Thoracic aorta (tissue), 2 donors: ENCODE data around the gene NOX3. TPM values are rescaled to one million over a fixed set of nuclear protein-coding genes. Genes with fewer than 3 reads are reported as not detected.

Experiments used
- ATAC-seq: fragments of 150-250 bp; one replicate; pipeline ENCODE4 v1.8.0; 2017; ENCODE audit warnings: low read depth; ENCODE audit not compliant: insufficient number of reproducible peaks, low FRiP score
- DNase-seq: peaks from one replicate; pipeline ENCODE4 v3.0.0-alpha.2; 2020; ENCODE audit warnings: low spot score
- H3K27ac ChIP-seq, 2 donors: fragments of 200-600 bp; sonication (generic); 1 replicate in 1 of 2; 2 replicates in 1 of 2; pipeline ENCODE4 v1.5.1; 2016; ENCODE audit warnings: mild to moderate bottlenecking in 2 of 2, moderate library complexity in 2 of 2
- H3K27me3 ChIP-seq: fragments of 200-600 bp; sonication (generic); replicated peaks from 2 replicates; pipeline ENCODE4 v1.6.0; 2016; ENCODE audit warnings: mild to moderate bottlenecking; ENCODE audit not compliant: insufficient read depth
- H3K36me3 ChIP-seq: fragments of 200-600 bp; sonication (generic); one replicate; pipeline ENCODE4 v1.5.1; 2016
- H3K4me1 ChIP-seq, 2 donors: fragments of 200-600 bp; sonication (generic); 1 replicate in 1 of 2; 2 replicates in 1 of 2; pipeline versions ENCODE4 v1.5.1 to v1.6.0; 2016; ENCODE audit warnings: low read depth in 2 of 2, mild to moderate bottlenecking in 1 of 2; ENCODE audit not compliant: control insufficient read depth in 1 of 2
- H3K4me3 ChIP-seq: fragments of 200-600 bp; sonication (generic); 2 replicates; pipeline ENCODE4 v1.5.1; 2016; ENCODE audit warnings: mild to moderate bottlenecking
- H3K9me3 ChIP-seq: fragments of 200-600 bp; sonication (generic); 2 replicates; pipeline ENCODE4 v1.5.1; 2016
- CTCF ChIP-seq: fragments of 200-600 bp; sonication (generic); IDR thresholded peaks from one replicate; pipeline ENCODE4 v1.5.1; 2019; ENCODE audit warnings: antibody characterized with exemption
- total RNA-seq, 2 donors: library from RNA; depleted of rRNA; stranded (reverse); fragments of >200 nt; gene quantifications; one replicate each; pipeline versions ENCODE4 v1.1.0 to v1.2.3, GENCODE V29; 2016

The NOX3 gene
- total RNA-seq, 2 donors from 2014 or later = not detected

DNA sequence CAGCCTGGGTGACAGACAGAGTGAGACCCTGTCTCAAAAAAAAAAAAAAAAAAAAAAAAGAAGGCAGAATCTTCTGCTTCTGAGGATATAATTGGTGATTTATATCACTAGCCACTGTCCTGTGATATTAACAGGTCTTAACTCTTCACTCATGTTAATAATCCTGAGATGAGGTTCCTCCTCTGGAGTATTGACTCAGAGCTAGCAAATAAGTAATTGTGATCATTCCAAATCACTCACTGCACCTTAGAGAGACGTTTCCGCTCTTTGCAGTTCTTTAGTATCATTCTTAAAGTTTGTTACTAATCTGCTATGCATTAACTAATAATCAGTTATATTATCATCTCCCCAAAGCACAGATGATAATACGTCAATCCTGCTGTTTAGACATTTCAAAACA lies 41.6 kb upstream of the NOX3 start:
- no peak for DNase-seq

DNA sequence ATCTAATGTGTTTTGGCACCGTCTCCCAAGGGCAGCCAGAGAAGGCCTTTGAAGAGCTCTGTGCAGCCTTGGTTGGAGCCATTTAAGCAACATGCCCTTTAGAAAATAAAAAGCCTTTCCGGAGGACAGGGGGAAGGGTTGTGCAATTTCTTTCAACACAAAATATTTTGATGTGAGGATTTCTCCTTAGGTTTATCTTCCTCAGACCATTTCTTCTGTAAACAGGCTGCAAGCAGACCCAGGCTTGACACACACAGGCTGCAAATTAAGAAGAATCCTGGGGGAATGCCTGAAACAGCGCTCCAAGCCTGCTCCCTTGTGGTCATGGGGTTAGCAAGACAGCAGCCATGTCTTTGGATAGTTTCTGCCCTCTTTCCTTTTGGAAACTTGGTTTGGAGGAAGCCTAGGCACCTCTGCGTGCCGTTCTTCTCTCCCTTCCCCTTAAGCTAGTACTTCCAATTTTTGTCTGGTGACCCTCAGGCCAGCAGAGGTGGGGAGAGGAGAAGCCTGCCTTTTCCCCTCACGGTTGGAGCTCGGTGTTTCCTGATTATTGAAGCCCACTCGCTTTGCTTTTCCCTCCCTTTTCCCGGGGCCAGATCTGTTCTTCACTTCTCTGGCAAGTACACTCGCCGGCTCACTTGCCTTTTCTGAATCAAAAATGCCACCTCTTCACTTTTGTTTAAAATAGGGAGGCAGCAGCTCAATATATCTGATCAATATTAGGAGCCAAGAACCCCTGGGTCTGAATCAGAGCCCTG lies 39.6 kb upstream of the NOX3 start:
- no peaks in the 10 kb centered on the region for H3K9me3 ChIP-seq
- H3K27me3 ChIP-seq = no peaks in the 10 kb centered on the region
- ATAC-seq (no peak), DNase-seq (no peak)
- TF ChIP-seq CTCF = no peak
- peaks cover 19 to 29% of the 10 kb centered on the region in 2 donors for H3K4me1 ChIP-seq
- H3K4me3 ChIP-seq = no peak overlapping the region
- peak overlapping the region; percentile 83 to 85 for H3K27ac ChIP-seq
- no peaks in the 10 kb centered on the region for H3K36me3 ChIP-seq

More for the DNA sequence above, 41.6 kb upstream of the NOX3 start:
- no peaks in the 10 kb centered on the region for H3K36me3 ChIP-seq
- no peaks in the 10 kb centered on the region for H3K27me3 ChIP-seq
- TF ChIP-seq CTCF = no peak
- H3K4me3 ChIP-seq = no peak overlapping the region
- H3K4me1 ChIP-seq = peaks cover 19 to 29% of the 10 kb centered on the region in 2 donors
- H3K27ac ChIP-seq = no peak overlapping the region
- ATAC-seq = no peak
- H3K9me3 ChIP-seq = no peaks in the 10 kb centered on the region

GRCh38 chr6:155493694-155494143 lies 38.1 kb upstream of the NOX3 start:
- Histone ChIP-seq H3K27ac (peak overlapping the region; percentile 83 to 85), H3K27me3 (no peaks in the 10 kb centered on the region), H3K9me3 (no peaks in the 10 kb centered on the region), H3K4me1 (peaks cover 19 to 29% of the 10 kb centered on the region in 2 donors), H3K4me3 (no peak overlapping the region), H3K36me3 (no peaks in the 10 kb centered on the region)
- DNase-seq = peak; percentile 42
- ATAC-seq = peak; percentile 94
- TF ChIP-seq CTCF = no peak

GRCh38 chr6:155493026-155493693 lies 37.5 kb upstream of the NOX3 start:
- Histone ChIP-seq H3K27ac (peak overlapping the region; percentile 79 to 85), H3K36me3 (no peaks in the 10 kb centered on the region), H3K9me3 (no peaks in the 10 kb centered on the region), H3K4me3 (no peak overlapping the region), H3K4me1 (peaks cover 19 to 29% of the 10 kb centered on the region in 2 donors), H3K27me3 (no peaks in the 10 kb centered on the region)
- no peak for TF ChIP-seq CTCF
- DNase-seq = no peak
- ATAC-seq = no peak

DNA sequence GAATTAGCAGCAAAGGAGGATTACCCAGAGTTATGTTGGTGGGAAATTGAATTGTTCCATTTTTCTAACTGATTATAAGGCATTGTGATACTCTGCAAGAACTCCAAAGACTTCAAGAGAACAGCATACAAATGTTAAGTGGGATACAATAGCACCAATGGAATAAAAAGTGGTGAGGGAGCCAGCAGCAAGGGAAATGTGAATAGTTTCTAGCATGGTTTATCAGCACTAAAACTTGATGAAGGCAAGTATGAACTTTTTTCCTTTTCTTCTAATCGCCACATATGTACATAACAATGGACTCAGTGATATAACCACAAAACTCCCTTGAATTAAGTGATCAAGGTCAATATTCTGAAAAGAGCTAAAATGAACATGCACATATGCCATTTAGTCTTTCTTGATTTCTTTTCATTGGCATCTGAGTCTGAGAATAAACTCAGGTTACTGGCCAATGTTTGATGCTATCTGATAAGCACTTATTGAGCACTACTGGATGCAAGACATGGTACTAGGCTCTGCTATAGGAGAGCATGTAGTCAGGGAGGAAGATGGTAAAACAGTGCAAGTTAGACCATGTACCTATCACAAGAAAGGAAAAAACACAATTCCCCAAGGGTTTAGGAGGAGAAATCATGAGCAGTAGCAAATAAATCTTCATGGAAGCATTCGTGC lies 36.6 kb upstream of the NOX3 start:
- DNase-seq (no peak), ATAC-seq (no peak)
- Histone ChIP-seq H3K27ac (peak overlapping the region; percentile 79 to 85), H3K36me3 (no peaks in the 10 kb centered on the region), H3K27me3 (no peaks in the 10 kb centered on the region), H3K4me1 (peaks cover 19 to 29% of the 10 kb centered on the region in 2 donors), H3K4me3 (no peak overlapping the region), H3K9me3 (no peaks in the 10 kb centered on the region)
- no peak for TF ChIP-seq CTCF
